WI38 (cell line): ENCODE data around the gene NEUROD1.
A peak's percentile ranks its signal among the peaks of the same experiment; 100 is the strongest.
"Not testable (repeated sequence)": the region's sequence is repeated elsewhere in the genome, so short reads cannot be mapped to it uniquely, and the experiment has no call there.

ENCODE experiments used
- H3K4me3 ChIP-seq: 2 replicates; pipeline ENCODE4 v1.5.1; 2011; ENCODE audit warnings: low read depth, mild to moderate bottlenecking, control low read depth, low read length
- TF ChIP-seq, protein P1 (sequence below): IDR thresholded peaks from 2 replicates; pipeline ENCODE4 v1.5.1; 2012; ENCODE audit warnings: low read depth, mild to moderate bottlenecking, control low read depth, low read length

Gene NEUROD1

DNA sequence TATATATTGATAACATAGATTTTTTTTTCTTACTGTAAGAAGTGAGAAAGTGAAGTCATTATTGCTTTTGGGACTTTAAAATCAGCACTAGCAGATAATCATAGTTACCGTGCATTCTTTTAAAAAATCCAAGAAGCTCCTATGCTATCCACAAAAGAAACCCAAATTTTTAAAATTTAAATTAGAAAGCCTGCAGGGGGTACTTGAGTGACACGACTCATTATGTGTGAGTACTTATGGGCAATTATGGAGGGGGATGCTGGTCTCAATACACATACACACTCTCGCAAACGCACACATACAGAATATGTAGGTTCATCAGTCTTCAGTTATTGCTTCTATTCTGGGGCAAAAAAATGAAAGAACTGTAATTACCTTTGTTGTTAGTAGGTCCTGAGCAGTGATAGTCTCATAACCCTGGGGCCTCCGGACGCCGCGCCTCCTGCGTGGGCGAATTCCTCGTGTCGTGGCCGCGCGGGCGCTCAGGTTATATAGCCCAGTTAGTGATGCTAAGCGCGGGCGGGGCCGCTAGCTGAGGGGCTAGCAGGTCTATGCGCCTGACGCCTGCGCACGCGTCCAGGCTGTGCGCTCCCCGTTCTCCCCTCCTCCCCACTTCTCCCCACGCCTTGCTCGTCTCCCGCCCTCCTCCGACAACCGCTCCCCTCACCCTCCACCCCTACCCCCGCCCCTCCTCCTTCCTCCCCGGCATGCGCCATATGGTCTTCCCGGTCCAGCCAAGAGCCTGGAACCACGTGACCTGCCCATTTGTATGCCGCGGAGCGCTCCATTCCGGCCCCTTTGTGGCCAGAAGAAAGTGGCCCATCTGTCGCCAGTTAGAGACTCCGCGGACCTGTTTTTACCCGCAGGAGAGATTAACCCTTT, at the start of gene NEUROD1:
Gene NEUROD1 (minus strand): TSS at position 463 of the 882 bp plus-strand sequence. CDS start 1,657 bp downstream, outside the sequence.
- TF ChIP-seq, protein P1, sequence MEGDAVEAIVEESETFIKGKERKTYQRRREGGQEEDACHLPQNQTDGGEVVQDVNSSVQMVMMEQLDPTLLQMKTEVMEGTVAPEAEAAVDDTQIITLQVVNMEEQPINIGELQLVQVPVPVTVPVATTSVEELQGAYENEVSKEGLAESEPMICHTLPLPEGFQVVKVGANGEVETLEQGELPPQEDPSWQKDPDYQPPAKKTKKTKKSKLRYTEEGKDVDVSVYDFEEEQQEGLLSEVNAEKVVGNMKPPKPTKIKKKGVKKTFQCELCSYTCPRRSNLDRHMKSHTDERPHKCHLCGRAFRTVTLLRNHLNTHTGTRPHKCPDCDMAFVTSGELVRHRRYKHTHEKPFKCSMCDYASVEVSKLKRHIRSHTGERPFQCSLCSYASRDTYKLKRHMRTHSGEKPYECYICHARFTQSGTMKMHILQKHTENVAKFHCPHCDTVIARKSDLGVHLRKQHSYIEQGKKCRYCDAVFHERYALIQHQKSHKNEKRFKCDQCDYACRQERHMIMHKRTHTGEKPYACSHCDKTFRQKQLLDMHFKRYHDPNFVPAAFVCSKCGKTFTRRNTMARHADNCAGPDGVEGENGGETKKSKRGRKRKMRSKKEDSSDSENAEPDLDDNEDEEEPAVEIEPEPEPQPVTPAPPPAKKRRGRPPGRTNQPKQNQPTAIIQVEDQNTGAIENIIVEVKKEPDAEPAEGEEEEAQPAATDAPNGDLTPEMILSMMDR, result no peak
- H3K4me3 ChIP-seq, result peak within 1 kb of the TSS; percentile 14; the same call in 1 of the 2 replicates

- no peak overlapping the region for H3K4me3 ChIP-seq
- TF ChIP-seq, protein P1, result no peak
Measured at GRCh38 chr2:181725476-181725875, 45.2 kb upstream of the NEUROD1 start.

- TF ChIP-seq, protein P1, result no peak
- no peak overlapping the region for H3K4me3 ChIP-seq
Measured at GRCh38 chr2:181724662-181725061, 44.3 kb upstream of the NEUROD1 start.

DNA sequence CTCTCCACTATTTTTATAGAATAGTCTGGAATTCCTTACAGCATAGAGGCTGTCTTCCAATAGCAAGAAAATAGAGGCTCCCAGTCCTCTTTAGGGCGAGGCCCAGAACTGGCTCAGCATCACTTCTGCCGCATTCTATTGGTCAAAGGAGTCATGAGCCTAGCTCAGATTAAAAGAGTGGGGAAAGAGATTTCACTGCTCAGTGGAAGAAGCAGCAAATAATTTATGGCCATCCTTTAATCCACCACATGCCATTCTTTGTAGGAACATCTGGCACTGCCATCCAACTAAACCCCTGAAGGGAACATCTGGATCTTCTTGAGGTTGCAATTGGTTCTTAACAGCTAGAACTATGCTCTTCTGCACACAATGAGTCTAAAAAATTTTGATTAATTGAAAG, 43.4 kb upstream of the NEUROD1 start:
- no peak overlapping the region for H3K4me3 ChIP-seq
- TF ChIP-seq, protein P1, result no peak

GRCh38 chr2:181715033-181715630, 34.8 kb upstream of the NEUROD1 start:
- TF ChIP-seq, protein P1, result peak; percentile 26; the same call in 1 of the 2 replicates
- no peak overlapping the region for H3K4me3 ChIP-seq

DNA sequence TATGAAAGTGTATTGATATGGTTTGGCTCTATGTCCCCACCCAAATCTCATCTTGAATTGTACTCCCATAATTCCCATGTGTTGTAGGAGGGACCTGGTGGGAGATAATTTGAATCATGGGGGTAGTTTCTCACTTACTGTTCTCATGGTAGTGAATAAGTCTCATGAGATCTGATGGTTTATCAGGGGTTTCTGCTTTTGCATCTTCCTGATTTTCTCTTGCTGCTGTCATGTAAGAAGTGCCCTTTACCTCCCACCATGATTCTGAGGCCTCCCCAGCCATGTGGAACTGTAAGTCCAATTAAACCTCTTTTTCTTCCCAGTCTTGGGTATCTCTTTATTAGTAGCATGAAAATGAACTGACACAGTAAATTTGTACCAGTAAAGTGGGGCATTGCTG, 30.7 kb upstream of the NEUROD1 start:
- H3K4me3 ChIP-seq, result not testable (repeated sequence)

- not testable (repeated sequence) for H3K4me3 ChIP-seq
Measured at GRCh38 chr2:181702519-181702918, 22.2 kb upstream of the NEUROD1 start.

- no peak overlapping the region for H3K4me3 ChIP-seq
- TF ChIP-seq, protein P1, result no peak
Measured at GRCh38 chr2:181698223-181698622, 17.9 kb upstream of the NEUROD1 start.
